DMS79 (cell line): ENCODE data around the gene EID2.
A peak's percentile ranks its signal among the peaks of the same experiment; 100 is the strongest.

ENCODE experiments used
- DNase-seq: peaks from one replicate; lab custom pipeline; 2025; lab: John Stamatoyannopoulos, UW

EID2 gene

GRCh38 chr19:39533791-39534190, 6.2 kb downstream of the EID2 start:
- no peak for DNase-seq

- no peak for DNase-seq
Observed at GRCh38 chr19:39533003-39533512, 6.9 kb downstream of the EID2 start.

GRCh38 chr19:39532233-39533002, 7.5 kb downstream of the EID2 start, which contains the start of gene EID2B:
Gene EID2B, minus strand, starts transcription at chr19:39532852. Its CDS starts 50 bp downstream, at chr19:39532802.
- peak; percentile 90 for DNase-seq

- no peak for DNase-seq
Observed at GRCh38 chr19:39531834-39532232, 8.1 kb downstream of the EID2 start.

- no peak for DNase-seq
Observed at GRCh38 chr19:39525205-39525604, 14.8 kb downstream of the EID2 start.

- no peak for DNase-seq
Observed at GRCh38 chr19:39524495-39524894, 15.5 kb downstream of the EID2 start.

GRCh38 chr19:39520541-39521484, 19.1 kb downstream of the EID2 start:
- DNase-seq: no peak

GRCh38 chr19:39518975-39519374, 21.0 kb downstream of the EID2 start:
- no peak for DNase-seq

- DNase-seq: no peak
Observed at GRCh38 chr19:39518458-39518857, 21.5 kb downstream of the EID2 start.

- DNase-seq: no peak
Observed at GRCh38 chr19:39517432-39517831, 22.5 kb downstream of the EID2 start.

GRCh38 chr19:39516270-39516669, 23.7 kb downstream of the EID2 start:
- no peak for DNase-seq

GRCh38 chr19:39515551-39516191, 24.3 kb downstream of the EID2 start:
- DNase-seq: peak; percentile 65

- peak; percentile 65 for DNase-seq
Observed at GRCh38 chr19:39514840-39515550, 25.0 kb downstream of the EID2 start, which contains the start of gene SELENOV. Gene SELENOV, plus strand, starts transcription at chr19:39515139. Its CDS starts 74 bp downstream, at chr19:39515213.

GRCh38 chr19:39512988-39513387, 27.0 kb downstream of the EID2 start:
- DNase-seq: no peak

- DNase-seq: no peak
Observed at GRCh38 chr19:39509233-39509632, 30.7 kb downstream of the EID2 start.

- no peak for DNase-seq
Observed at GRCh38 chr19:39508629-39509028, 31.3 kb downstream of the EID2 start.

GRCh38 chr19:39507715-39508364, 32.1 kb downstream of the EID2 start:
- no peak for DNase-seq

- DNase-seq: peak; percentile 78
Observed at GRCh38 chr19:39506944-39507714, 32.8 kb downstream of the EID2 start.

- DNase-seq: no peak
Observed at GRCh38 chr19:39506598-39506943, 33.4 kb downstream of the EID2 start.
